ENCODE results near the gene SPTLC1. TPM values are rescaled to one million over a fixed set of nuclear protein-coding genes. Genes with fewer than 3 reads are reported as not detected.

Gene SPTLC1, protein sequence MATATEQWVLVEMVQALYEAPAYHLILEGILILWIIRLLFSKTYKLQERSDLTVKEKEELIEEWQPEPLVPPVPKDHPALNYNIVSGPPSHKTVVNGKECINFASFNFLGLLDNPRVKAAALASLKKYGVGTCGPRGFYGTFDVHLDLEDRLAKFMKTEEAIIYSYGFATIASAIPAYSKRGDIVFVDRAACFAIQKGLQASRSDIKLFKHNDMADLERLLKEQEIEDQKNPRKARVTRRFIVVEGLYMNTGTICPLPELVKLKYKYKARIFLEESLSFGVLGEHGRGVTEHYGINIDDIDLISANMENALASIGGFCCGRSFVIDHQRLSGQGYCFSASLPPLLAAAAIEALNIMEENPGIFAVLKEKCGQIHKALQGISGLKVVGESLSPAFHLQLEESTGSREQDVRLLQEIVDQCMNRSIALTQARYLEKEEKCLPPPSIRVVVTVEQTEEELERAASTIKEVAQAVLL
- total RNA-seq: 53.5 and 57.3 TPM in 2 replicates
- 39.9 TPM for total RNA-seq (2013)
- polyA plus RNA-seq: 26.6 and 28.5 TPM in 2 replicates
- 24.7 and 26.3 TPM in 2 replicates for polyA minus RNA-seq

DNA sequence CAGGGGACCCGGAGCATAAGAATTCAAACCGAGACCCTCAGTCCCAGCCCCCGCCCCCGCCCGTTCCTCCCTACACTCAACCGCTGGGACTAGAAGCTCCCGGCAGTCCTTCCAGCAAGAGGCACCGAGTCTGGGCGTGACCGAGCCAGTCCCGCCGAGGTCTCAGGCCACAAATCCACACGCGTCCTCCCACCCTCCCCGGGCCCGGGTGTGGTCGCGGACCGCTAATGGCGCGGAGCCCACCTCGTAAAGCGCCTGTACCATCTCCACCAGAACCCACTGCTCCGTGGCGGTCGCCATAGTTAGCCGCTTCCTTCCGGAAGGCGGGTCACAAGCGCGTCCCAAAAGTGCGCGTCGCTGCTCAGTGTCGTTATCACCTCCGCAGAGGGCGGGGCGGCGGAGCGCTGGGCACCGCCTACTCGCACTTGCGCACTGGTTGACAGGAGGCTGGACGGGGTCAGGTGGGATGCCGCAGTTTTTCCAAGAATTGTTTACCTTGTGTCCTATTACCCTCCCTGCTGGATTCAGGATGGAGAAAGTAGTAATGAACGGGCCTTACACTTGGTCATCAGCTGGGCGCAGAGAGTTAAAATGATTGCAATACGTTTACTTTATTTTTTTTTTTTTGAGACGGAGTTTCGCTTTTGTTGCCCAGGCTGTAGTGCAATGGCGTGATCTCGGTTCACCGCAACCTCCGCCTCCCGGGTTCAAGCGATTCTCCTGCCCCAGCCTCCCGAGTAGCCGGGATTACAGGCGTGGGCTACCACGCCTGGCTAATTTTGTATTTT is at the start of gene SPTLC1:
SPTLC1 (minus strand) TSS at position 343 of the 788 bp plus-strand sequence; CDS start at position 300, 43 bp downstream.
- DNase-seq (peak; percentile 97), ATAC-seq (ENCODE audit: low read depth) (peak; percentile 98)
- peaks cover 2 to 18% of the 10 kb centered on the region in 2 experiments for H3K36me3 ChIP-seq (replicated peaks in 1 of 2; ENCODE audit: control extremely low read depth in 1 of 2, control insufficient read depth in 1 of 2, extremely low read depth in 1 of 2, insufficient read depth in 2 of 2, low read length in 1 of 2)
- intact Hi-C loops (cut with micrococcal nuclease): loop anchor here (1.0 to 10.0 kb wide), 5 partner anchors 178 to 1450 kb away; partner anchors contain the start of genes CARD19, FAM120A, FAM120AOS and IARS1
- H3K79me2 ChIP-seq (ENCODE audit: control insufficient read depth, insufficient read depth, low read length): peaks cover 55% of the 10 kb centered on the region
- H3K4me3 Mint-ChIP-seq: peak within 1 kb of the TSS; percentile 99
- ChIA-PET CTCF (interaction anchor here (1.3 to 2.7 kb wide), 2 partner anchors 23 to 25 kb away, joined by 6 to 10 read pairs; no protein-coding TSS in a partner anchor), POLR2A (no interaction called here)
- H3K27ac Mint-ChIP-seq: peak within 1 kb of the TSS; percentile 99
- peak within 1 kb of the TSS; percentile 91 for H3K9ac ChIP-seq (ENCODE audit: low read length)
- H3K4me1 Mint-ChIP-seq: peaks cover 29% of the 10 kb centered on the region
- no peaks in the 10 kb centered on the region for H3K9me3 Mint-ChIP-seq (ENCODE audit: insufficient read depth)
- no peaks in the 10 kb centered on the region for H3K9me3 ChIP-seq (ENCODE audit: control extremely low read depth in 1 of 3, control insufficient read depth in 2 of 3, insufficient read depth in 1 of 3, low read length in 2 of 3)
- under 1% methylated on average over 50 of the region's 60 CpGs for WGBS (ENCODE audit: insufficient coverage)
- TF ChIP-seq, protein P1, sequence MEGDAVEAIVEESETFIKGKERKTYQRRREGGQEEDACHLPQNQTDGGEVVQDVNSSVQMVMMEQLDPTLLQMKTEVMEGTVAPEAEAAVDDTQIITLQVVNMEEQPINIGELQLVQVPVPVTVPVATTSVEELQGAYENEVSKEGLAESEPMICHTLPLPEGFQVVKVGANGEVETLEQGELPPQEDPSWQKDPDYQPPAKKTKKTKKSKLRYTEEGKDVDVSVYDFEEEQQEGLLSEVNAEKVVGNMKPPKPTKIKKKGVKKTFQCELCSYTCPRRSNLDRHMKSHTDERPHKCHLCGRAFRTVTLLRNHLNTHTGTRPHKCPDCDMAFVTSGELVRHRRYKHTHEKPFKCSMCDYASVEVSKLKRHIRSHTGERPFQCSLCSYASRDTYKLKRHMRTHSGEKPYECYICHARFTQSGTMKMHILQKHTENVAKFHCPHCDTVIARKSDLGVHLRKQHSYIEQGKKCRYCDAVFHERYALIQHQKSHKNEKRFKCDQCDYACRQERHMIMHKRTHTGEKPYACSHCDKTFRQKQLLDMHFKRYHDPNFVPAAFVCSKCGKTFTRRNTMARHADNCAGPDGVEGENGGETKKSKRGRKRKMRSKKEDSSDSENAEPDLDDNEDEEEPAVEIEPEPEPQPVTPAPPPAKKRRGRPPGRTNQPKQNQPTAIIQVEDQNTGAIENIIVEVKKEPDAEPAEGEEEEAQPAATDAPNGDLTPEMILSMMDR (IDR thresholded peaks at IDR 0.05): no peak
- no peak for TF ChIP-seq EZH2 (IDR thresholded peaks at IDR 0.05; ENCODE audit: borderline replicate concordance, insufficient read depth, low read depth, low read length, poor library complexity, severe bottlenecking)
- H3K4me3 ChIP-seq (ENCODE audit: control extremely low read depth in 1 of 5, extremely low read depth in 1 of 5, insufficient read depth in 1 of 5, low read depth in 2 of 5, low read length in 4 of 5): peak within 1 kb of the TSS; percentile 63 to 91 (median 83)
- peak within 1 kb of the TSS; percentile 81 to 96 for H3K27ac ChIP-seq (ENCODE audit: low read length in 2 of 2)
- H3K27me3 Mint-ChIP-seq: no peaks in the 10 kb centered on the region
- peak within 1 kb of the TSS; percentile 79 for H3K4me2 ChIP-seq (replicated peaks; ENCODE audit: low read depth, low read length, poor library complexity, severe bottlenecking)
- peaks cover 15 to 16% of the 10 kb centered on the region in 2 donors for H3K4me1 ChIP-seq (ENCODE audit: control insufficient read depth in 2 of 2, insufficient read depth in 2 of 2, low read length in 2 of 2)
- H4K20me1 ChIP-seq (ENCODE audit: control insufficient read depth, insufficient read depth, low read length, poor library complexity, severe bottlenecking): peaks cover 13% of the 10 kb centered on the region
- H3K27me3 ChIP-seq (replicated peaks in 1 of 4; ENCODE audit: control extremely low read depth in 1 of 4, control insufficient read depth in 3 of 4, insufficient read depth in 4 of 4, low read length in 3 of 4): no peaks in the 10 kb centered on the region
- H2AFZ ChIP-seq (ENCODE audit: insufficient read depth, low read depth, low read length, poor library complexity, severe bottlenecking): peak within 1 kb of the TSS; percentile 91
